ENCODE data around the gene ZNF784.

The ZNF784 gene

GRCh38 chr19:55602104-55603001 is 22.0 kb downstream of the ZNF784 start:
- DNase-seq (ENCODE audit: low spot score): no peak

- DNase-seq (ENCODE audit: low spot score): no peak
These were observed 23.3 kb downstream of the ZNF784 start for GRCh38 chr19:55601084-55601483.

- DNase-seq (ENCODE audit: low spot score): no peak
These were observed 23.7 kb downstream of the ZNF784 start for GRCh38 chr19:55600662-55601028.

GRCh38 chr19:55599842-55600661 is 24.3 kb downstream of the ZNF784 start, which contains the start of gene ZNF524:
Gene ZNF524 (plus strand): TSS chr19:55600288. CDS start chr19:55602113, 1,825 bp downstream.
- peak; percentile 86 for DNase-seq (ENCODE audit: low spot score)

GRCh38 chr19:55599468-55599841 is 24.9 kb downstream of the ZNF784 start, which contains the start of gene FIZ1:
Gene FIZ1 (minus strand): TSS chr19:55599517. CDS start chr19:55597865, 1,652 bp downstream.
- DNase-seq (ENCODE audit: low spot score): peak; percentile 98

GRCh38 chr19:55598719-55599467 is 25.5 kb downstream of the ZNF784 start:
- peak; percentile 97 for DNase-seq (ENCODE audit: low spot score)

GRCh38 chr19:55598034-55598433 is 26.3 kb downstream of the ZNF784 start:
- no peak for DNase-seq (ENCODE audit: low spot score)

GRCh38 chr19:55597501-55597921 is 26.9 kb downstream of the ZNF784 start:
- DNase-seq (ENCODE audit: low spot score): no peak

- DNase-seq (ENCODE audit: low spot score): no peak
These were observed 28.1 kb downstream of the ZNF784 start for GRCh38 chr19:55596304-55596703.

GRCh38 chr19:55594996-55595545 is 29.3 kb downstream of the ZNF784 start:
- no peak for DNase-seq (ENCODE audit: low spot score)

GRCh38 chr19:55593096-55593772 is 31.1 kb downstream of the ZNF784 start:
- no peak for DNase-seq (ENCODE audit: low spot score)

- no peak for DNase-seq (ENCODE audit: low spot score)
These were observed 31.8 kb downstream of the ZNF784 start for GRCh38 chr19:55592391-55593090.

- no peak for DNase-seq (ENCODE audit: low spot score)
These were observed 32.8 kb downstream of the ZNF784 start for GRCh38 chr19:55591555-55591954.

- DNase-seq (ENCODE audit: low spot score): no peak
These were observed 33.7 kb downstream of the ZNF784 start for GRCh38 chr19:55590617-55591016.

- DNase-seq (ENCODE audit: low spot score): no peak
These were observed 34.3 kb downstream of the ZNF784 start for GRCh38 chr19:55590109-55590508.

GRCh38 chr19:55588738-55589137 is 35.6 kb downstream of the ZNF784 start:
- no peak for DNase-seq (ENCODE audit: low spot score)

GRCh38 chr19:55586976-55587668 is 37.2 kb downstream of the ZNF784 start:
- peak; percentile 83 for DNase-seq (ENCODE audit: low spot score)

- DNase-seq (ENCODE audit: low spot score): no peak
These were observed 38.6 kb downstream of the ZNF784 start for GRCh38 chr19:55585658-55586339.

GRCh38 chr19:55584871-55585270 is 39.5 kb downstream of the ZNF784 start:
- DNase-seq (ENCODE audit: low spot score): no peak

Measured in activated CD4-positive, alpha-beta T cell treated with anti-CD3 and anti-CD28 coated beads, Interleukin-2, Interleukin-4, amounts not matched to agents 100 ng/mL and 50 ng/mL, durations not matched to agents 16 hours and 8 hours (primary cell).